Neural progenitor cell (in vitro differentiated cells): ENCODE data around the gene THRA.

ENCODE experiments used
- CTCF ChIP-seq: fragments of 200-600 bp; sonication (generic); IDR thresholded peaks from 2 replicates; pipeline ENCODE4 v1.5.1; 2017; ENCODE audit warnings: antibody characterized with exemption, mild to moderate bottlenecking
- EZH2phosphoT487 ChIP-seq: fragments of 200-600 bp; sonication (generic); IDR thresholded peaks from 2 replicates; pipeline ENCODE4 v1.6.1; 2017; ENCODE audit warnings: antibody characterized with exemption

GRCh38 chr17:40069751-40070708 lies 7.3 kb downstream of the THRA start:
- TF ChIP-seq CTCF (peak; percentile 13), EZH2phosphoT487 (no peak)
